HG02938 (cell line): ENCODE results near the gene KPNA6.
"Not testable (repeated sequence)": the region's sequence is repeated elsewhere in the genome, so short reads cannot be mapped to it uniquely, and the experiment has no call there.

Source experiments
- ATAC-seq: cut with Tn5 transposase; IDR thresholded peaks from one replicate; pipeline ENCODE4 v1.9.1; 2021; ENCODE audit warnings: mild to moderate bottlenecking, moderate library complexity; ENCODE audit not compliant: unreplicated experiment

Gene KPNA6

DNA sequence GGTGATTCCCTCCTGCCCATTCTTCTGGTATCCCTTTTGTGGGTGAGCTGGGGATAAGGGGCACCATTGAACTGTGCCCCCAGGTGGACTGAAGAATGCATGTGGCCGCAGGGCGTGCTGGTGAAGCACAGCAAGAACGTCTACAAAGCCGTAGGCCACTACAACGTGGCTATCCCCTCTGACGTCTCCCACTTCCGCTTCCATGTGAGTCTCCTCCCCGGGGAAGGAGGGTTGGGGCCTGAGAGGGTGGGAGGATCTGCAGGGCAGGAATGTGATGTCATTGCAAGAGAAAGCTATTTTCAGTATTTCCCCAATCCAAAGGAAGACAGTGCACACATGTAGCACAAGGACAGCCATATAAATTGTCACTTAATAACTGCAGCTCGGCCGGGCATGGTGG is 7.5 kb upstream of the KPNA6 start:
- ATAC-seq: no peak

DNA sequence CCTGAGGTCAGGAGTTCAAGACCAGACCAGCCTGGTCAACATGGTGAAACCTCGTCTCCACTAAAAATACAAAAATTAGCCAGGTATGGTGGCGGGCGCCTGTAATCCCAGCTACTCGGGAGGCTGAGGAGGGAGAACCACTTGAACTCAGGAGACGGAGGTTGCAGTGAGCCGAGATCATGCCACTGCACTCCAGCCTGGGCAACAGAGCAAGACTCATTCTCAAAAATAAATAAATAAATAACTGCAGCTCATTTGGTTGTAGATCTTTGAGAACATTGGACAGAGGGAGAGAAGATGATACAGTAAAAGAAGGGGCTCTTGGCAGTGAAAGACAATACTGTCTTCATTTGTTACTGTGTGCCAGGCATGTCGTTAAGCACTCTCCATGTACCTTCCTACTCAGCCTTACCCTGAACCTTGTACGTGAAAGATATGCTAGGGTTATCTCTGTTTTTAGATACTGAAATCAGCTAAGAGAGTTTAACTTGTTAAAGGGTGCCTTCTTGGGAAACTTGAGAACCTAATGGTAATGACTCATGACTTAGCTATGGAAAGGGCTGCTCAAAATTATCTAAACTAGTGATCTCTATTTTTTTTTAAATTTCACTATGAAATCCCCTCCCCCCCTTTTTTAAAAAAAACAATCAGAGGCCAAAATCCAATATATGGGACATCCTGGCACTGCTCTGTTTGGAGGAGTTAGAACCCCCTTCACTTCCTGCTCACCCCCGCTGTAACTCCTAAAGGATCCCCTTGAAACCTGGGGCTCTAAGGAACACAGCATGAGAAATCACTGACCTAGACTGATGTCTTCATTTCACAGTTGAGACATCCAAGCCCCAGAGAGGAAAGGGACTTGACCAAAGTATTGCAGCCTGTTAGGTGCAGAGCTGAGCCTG is 6.8 kb upstream of the KPNA6 start:
- ATAC-seq: no peak

DNA sequence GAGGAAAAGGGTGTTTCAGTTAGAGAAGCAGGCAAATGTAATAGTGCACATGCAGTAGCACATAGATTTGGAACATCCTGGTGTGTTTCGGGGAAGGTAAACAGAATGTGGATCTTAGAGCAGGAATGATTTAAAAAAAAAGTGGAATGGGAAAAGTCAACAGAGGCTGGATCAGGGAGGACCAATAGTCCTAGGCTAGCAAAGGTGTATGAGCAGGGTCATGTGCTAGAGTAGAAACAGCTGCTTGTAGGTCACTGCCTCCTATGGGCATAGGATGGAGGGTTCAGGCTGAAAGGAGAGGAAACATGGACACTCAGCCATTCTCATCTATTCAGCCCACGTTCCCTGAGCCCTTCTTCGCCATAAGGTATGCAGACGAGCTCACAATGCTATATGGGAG is 3.7 kb upstream of the KPNA6 start:
- no peak for ATAC-seq

DNA sequence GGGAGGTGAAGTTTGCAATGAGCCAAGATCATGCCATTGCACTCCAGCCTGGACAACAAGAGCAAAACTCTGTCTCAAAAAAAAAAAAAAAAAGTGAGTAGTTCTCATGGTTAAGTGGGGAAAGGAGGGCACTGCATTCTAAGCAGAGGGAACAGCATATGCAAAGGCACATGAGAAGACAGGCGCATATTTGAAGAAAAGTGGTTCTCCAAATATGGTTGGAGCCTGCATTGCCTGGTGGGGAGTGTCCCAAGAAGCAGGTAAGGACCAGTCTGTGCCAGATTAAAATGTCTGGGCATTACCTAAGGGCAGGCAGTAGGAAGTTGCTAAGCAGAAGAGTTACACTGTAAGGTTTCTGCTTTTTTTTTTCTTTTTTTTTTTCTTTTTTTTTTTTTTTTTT is 2.5 kb upstream of the KPNA6 start:
- no peak for ATAC-seq

DNA sequence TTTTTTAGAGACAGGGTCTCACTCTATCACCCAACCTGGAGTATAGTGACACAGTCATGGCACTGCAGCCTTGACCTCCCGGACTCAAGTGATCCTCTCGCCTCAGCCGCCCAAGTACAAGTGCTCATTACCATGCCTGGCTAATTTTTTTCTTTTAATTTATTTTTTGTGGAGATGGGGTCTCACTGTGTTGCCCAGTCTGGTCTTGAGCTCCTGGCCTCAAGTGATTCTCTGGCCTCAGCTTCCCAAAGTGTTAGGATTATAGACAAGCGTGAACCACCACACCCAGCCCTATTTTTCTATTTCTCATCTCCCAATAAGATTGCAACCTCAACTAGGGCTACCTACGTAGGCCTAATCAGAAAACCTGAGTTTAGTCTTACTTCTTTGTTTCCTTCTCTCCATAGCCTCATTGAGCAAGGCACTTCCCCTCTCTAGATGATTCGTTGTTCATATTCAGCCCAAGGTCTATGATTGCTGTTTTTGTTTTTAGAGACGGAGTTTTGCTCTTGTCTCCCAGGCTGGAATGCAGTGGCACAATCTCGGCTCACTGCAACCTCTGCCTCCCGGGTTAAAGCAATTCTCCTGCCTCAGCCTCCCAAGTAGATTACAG is 1.1 kb upstream of the KPNA6 start:
- ATAC-seq: no peak

DNA sequence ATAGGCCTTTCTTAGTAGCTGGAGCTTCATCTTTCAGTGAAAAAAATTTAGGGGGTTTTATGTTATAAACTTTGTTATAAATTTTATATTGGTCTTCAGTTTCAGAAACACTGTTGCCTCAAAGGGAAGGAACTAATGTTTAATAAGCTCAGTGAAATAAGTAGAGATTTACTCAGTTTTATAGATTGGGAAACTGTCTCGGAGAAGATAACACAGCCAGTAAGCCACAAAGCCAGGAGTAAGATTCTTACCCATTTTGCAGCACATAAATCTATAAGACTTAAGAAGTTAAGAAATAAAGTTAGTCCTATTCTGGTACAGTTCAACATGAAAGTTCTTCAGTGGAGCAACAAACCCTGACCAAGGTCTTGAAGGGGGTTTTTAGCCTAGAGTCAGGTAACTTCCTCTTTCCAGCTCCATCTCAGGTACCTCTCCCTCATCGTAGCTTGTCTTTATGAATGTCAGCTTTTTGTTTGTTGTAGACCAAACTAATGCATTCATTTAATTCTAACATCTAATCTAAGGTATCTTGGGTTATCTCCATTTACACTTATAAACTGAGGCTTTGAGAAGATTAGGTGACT is 3.3 kb downstream of the KPNA6 start:
- ATAC-seq: no peak

DNA sequence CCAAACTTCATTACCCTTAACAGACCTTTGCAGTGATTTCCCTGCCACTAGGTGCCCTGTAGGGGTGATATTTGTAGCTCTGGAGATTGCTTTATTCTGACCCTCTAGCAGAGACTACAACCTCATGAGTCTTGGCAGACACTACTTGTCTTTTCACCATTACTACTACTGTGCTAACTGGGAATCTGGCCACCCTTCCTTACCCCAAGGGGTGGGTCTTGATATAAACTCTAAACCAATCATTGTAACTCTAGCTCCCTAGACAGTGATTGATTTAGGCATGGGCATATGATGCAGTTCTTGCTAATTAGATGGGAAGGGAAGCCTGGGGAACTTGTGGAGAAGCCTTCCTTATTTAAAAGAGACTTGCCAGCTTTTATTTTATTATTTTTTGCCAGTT is 3.9 kb downstream of the KPNA6 start:
- no peak for ATAC-seq

DNA sequence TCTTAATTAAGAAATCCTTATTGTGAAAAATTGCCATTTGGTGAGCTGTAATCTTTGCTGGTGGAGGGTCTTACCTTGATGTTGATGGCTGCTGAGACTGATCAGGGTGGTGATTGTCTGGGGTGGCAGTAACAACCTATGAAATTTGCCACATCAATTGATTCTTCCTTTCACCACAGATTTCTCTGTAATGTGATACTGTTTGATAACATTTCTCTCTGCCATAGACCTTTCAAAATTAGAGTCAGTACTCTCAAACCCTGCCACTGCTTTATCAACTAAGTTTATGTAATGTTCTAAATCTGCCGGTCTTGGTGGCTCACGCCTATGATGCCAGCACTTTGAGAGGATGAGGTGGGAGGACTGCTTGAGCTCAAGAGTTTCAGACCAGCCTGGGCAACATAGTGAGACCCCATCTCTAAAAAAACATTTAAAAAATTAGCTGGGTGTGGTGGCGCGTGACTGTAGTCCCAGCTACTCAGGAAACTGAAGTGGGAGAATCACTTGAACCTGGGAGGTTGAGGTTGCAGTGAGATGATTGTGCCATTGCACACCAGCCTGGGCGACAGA is 5.0 kb downstream of the KPNA6 start:
- ATAC-seq: no peak

DNA sequence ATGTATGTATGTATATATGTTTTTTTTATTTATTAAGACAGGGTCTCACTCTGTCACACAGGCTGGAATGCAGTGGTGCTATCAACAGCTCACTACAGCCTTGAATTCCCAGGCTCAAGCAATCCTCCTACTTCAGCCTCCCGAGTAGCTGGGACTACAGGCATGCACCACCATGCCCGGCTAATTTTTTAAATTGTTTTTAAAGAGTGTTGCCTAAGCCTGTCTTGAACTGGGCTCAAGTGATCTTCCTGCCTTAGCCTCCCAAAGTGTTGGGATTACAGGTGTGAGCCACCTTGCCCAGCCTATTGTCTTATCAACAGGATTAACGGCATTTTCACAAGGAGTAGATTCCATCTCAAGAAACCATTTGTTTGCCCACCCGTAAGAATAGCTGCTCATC is 5.6 kb downstream of the KPNA6 start:
- not testable (repeated sequence) for ATAC-seq

DNA sequence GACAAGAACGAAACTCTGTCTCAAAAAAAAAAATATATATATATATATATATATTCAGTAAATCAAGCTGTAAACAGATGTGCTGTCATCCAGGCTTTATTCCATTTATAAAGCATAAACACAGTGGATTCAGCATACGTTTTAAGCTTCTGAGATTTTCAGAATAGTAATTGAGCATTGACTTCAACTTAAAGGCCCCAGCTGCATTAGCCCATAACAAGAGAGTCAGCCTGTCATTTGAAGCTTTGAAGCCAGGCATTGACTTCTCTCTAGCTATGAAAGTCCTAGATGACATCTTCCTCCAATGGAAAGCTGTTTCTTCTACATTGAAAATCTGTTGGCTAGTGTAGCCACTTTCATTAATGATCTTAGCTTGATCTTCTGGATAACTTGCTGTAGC is 6.6 kb downstream of the KPNA6 start:
- no peak for ATAC-seq

DNA sequence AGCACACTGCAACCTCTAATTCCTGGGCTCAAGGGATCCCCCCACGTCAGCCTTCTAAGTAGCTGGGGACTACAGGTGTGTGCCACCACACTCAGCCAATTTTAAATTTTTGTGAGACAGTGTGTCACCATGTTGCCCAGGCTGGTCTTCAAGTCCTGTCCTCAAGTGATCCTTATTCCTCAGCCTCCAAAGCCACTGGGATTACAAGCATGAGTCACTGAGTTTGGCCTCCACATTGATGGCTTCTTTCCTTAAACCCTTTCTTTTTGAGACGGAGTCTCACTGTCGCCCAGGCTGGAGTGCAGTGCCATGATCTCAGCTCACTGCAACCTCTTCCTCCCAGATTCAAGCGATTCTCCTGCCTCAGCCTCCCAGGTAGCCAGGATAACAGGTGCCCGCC is 7.6 kb downstream of the KPNA6 start:
- no peak for ATAC-seq

DNA sequence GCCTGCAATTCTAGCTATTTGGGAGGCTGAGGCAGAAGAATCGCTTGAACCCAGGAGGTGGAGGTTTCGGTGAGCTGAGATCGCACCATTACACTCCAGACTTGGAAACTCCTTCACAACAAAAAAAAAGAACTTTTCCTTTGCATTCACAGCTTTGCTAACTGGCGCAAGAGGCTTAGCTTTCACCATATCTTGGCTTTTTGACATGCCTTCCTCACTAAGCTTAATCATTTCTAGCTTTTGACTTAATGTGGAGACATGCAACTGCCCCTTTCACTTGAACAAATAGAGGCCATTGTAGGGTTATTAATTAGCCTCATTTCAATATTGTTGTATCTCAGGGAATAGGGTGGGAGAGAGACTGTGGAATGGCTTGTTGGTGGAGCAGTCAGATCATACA is 8.7 kb downstream of the KPNA6 start:
- no peak for ATAC-seq

DNA sequence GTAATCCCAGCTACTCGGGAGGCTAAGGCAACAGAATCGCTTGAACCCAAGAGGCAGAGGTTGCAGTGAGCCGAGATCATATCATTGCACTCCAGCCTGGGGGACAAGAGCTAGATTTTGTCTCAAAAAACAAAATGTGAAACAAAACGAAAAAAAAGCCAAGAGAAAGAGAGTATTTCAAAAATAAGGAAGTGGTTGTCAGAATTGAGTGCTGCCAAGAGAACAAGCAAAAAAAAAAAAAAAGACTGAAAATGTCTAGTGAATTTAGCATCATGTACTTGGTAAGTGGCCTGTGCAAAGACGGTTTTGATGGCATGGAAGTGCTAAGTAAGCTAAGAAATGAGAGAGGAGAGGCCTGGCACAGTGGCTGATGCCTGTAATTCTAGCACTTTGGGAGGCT is 14.3 kb downstream of the KPNA6 start:
- no peak for ATAC-seq

DNA sequence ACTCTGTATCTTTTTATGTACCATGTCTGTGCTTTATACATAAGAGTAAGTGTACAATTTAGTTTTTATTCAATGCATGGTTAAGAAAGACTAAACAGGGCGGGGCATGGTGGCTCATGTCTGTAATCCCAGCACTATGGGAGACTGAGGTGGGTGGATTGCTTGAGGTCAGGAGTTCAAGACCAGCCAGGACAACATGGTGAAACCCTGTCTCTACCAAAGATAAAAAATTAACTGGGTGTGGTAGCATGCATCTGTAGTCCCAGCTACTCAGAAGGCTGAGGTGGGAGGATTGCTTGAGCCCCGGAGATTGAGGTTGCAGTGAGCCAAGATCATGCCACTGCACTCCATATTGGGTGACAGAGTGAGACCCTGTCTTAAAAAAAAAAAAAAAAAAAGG is 15.5 kb downstream of the KPNA6 start:
- ATAC-seq: not testable (repeated sequence)

DNA sequence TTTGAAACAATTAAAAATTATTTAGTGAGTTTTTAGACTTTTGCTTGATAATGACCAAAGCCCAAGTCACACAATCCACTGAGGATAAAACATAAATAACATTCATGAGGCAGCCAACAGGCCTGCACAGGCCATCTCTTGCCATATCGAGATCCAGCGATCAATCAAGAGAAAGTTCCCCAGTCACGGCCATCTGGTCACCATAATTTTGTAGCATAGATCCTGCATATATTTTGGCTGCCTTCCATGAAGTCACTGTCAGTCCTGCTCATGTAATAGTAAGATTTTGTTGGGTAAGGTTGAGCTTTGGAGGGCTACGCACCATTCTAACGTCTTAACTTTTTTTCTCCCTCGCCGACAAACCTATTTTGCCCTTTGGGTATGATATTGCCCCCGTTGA is 17.5 kb downstream of the KPNA6 start:
- ATAC-seq: no peak

DNA sequence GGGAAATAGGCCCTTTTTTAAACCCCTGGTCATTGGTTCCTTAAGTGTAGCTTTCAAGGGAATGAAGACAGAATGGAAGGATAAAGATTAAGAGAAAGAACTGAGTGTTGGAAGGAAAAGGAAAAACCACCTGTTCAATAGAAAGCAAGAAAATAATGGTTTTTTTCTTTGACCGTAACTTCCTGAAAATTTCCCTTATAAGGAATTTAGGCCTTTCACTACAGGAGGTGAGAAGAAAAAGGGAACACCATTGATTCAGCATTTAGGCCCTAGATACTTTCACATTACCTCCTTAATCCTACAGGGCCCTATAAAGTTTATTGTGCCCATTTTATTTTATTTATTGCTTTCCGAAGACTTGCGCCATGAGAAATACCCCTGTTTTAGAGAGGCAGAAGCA is 18.9 kb downstream of the KPNA6 start:
- no peak for ATAC-seq

DNA sequence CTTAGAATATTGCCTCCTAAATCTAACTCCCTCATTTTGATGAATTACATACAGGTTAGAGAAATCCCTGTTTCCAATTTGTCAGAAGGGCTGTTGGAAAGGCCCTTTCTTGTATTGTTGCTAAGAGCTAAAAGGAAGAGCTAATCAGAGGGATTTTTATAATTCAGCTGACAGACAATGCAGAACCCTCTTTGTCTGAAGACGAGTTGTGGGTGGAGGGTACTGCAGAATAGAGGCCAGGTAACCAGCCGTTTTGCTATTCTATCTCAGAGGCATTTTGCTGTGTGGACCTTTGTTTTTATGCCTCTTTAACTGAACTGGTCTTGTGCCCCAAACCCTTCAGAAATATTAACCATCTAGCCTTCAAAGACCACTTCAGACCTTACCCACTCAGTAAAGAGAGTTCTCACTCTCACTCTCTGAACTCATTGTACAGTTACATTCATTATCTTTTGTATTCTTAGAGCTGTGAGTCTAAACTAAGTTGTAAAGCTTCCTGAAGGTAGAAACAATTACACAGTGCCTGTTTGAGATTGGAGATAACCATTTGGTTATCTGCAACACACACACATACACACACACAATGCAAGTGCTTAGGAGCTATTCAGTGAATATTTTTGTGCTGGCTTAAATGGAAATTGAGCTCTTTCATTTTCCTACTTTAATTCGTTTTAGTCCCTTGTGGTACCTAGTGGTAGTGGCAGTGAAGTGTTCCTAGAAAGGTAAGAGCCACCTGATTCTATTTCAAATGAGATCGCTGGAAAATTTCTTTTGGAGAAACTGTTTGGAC is 19.7 kb downstream of the KPNA6 start:
- no peak for ATAC-seq

DNA sequence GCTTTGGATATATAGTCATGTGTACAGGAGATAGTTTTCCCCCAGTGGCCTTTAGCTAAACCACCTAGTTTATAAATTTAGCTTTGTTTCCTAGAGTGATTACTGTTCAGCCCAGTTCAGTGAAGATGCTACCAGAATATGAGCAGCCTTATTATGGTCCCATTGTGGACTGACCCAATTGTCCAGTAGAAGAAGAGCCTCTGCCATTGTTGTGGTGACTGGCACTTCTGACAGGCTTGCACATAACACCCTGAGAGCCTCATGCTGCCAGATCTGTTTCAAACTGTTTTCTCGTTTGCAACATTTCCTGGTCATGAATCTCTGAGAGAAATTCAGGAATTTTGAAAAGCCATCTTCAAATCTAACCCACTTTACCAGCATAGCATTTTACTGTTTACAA is 20.6 kb downstream of the KPNA6 start:
- no peak for ATAC-seq

DNA sequence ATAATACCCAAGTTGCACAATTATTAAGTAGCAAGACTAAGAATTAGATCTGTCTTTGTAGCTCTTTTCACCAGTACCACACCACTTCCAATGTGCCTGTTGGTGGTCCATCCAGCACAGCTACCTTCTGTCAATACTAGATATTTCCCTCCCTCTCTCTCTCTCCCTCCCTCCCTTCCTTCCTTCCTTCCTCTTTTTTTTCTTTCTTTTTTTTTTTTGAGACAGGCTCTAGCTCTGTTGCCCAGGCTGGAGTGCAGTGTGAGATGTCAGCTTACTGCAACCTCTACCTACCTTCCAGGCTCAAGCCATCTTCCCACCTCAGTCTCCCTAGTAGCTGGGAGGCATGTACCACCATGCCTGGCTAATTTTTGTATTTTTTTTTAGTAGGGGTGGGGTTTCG is 21.1 kb downstream of the KPNA6 start:
- no peak for ATAC-seq

DNA sequence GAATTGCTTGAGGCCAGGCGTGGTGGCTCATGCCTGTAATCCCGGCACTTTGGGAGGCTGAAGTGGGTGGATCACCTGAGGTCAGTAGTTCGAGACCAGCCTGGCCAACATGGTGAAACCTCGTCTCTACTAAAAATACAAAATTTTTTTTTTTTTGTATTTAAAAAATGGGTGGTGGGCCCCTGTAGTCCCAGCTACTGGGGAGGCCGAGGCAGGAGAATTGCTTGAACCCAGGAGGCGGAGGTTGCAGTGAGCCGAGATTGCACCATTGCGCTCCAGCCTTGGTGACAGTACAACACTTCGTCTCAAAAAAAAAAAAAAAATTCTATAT is 26.1 kb downstream of the KPNA6 start:
- not testable (repeated sequence) for ATAC-seq

DNA sequence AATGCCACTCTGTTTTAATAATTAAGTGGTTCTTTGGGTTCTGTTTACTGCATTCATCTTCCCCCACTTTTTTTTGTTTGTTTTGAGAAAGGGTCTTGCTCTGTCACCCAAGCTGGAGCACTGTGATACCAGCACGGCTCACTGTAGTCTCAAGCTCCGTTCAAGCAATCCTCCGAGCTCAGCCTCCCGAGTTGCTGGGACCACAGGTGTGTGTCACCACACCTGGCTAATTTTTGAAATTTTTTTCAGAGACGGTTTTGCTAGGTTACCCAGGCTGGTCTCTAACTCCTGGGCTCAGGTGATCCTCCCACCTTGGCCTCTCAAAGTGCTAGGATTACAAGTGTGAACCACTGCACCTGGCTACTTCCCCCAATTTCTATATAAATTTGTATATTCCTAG is 29.3 kb downstream of the KPNA6 start:
- ATAC-seq: no peak
